ENCODE measurements around the gene C2orf15. TPM values are rescaled to one million over a fixed set of nuclear protein-coding genes. Genes with fewer than 3 reads are reported as not detected.
"Not testable (repeated sequence)": the region's sequence is repeated elsewhere in the genome, so short reads cannot be mapped to it uniquely, and the experiment has no call there.

The C2orf15 gene
- total and polyA plus RNA-seq, 2 of the 4 experiments (the other 2 are of a cell fraction) = under 0.01 TPM; not detected in 1

DNA sequence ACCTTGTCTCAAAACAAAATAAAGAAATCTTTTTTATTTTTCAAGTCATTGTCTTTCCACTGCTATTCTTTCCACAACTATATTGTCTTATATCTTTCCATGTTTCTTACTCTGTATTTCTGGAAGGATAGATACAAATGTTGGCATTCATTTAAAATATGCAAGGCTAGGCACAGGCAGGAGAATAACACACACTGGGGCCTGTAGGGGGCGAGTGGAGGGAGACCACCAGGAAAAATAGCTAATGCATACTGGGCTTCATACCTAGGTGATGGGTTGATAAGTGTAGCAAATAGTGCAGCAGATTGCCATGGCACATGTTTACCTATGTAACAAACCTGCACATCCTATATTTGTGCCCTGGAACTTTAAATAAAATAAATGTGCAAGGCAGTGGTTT, 49.0 kb downstream of the C2orf15 start:
- POLR2A ChIA-PET (ENCODE audit: unreplicated experiment) = no interaction called here
- no peaks in the 10 kb centered on the region for H4K20me1 ChIP-seq (ENCODE audit: insufficient read depth, low read length)

DNA sequence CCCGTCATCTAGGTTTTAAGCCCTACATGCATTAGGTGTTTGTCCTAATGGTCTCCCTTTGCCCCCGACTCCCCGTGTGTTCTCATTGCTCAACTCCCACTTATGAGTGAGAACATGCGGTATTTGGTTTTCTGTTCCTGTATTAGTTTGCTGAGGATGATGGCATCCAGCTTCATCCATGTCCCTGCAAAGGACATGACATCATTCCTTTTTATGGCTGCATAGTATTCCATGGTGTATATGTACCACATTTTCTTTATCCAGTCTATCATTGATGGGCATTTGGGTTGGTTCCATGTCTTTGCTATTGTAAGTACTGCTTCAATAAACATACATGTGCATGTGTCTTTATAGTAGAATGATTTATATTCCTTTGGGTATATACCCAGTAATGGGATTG, 50.9 kb downstream of the C2orf15 start:
- H4K5ac ChIP-seq (ENCODE audit: low read depth, low read length); H3K27ac ChIP-seq (ENCODE audit: insufficient read depth, low read length); H3K56ac ChIP-seq (ENCODE audit: extremely low read depth, insufficient read depth, low read length); H3K27me3 ChIP-seq (ENCODE audit: control insufficient read depth, insufficient read depth, low read length); H4K91ac ChIP-seq (ENCODE audit: insufficient read depth, low read depth, low read length); H2AFZ ChIP-seq (replicated peaks; ENCODE audit: low read length, poor library complexity); H2BK5ac ChIP-seq (ENCODE audit: low read depth, low read length, poor library complexity, severe bottlenecking); BruUV-seq (replicated peaks); H3K9me1 ChIP-seq (ENCODE audit: insufficient read depth, low read length); H2BK20ac ChIP-seq (ENCODE audit: low read depth, low read length); H3K9ac ChIP-seq (ENCODE audit: low read depth, low read length); POLR2A ChIA-PET (ENCODE audit: unreplicated experiment); H2BK15ac ChIP-seq (ENCODE audit: low read depth, low read length); H4K8ac ChIP-seq (ENCODE audit: low read depth in 2 of 2, low read length in 2 of 2); H3K4me1 ChIP-seq (ENCODE audit: control insufficient read depth, insufficient read depth, low read length); H2AK9ac ChIP-seq (replicated peaks; ENCODE audit: low read depth, low read length, poor library complexity); H3K9me3 ChIP-seq (ENCODE audit: control insufficient read depth, insufficient read depth, low read length); dilution Hi-C loops (cut with HindIII; ENCODE audit: low sequenced_read_pairs, unreplicated experiment); intact Hi-C loops (cut with micrococcal nuclease); H3K4ac ChIP-seq (ENCODE audit: low read depth, low read length); H2AK5ac ChIP-seq (ENCODE audit: low read depth, low read length); in situ Hi-C loops (cut with MboI; ENCODE audit: low sequenced_read_pairs); H3K4me2 ChIP-seq (ENCODE audit: low read depth, low read length); H4K20me1 ChIP-seq (ENCODE audit: insufficient read depth, low read length); H3K18ac ChIP-seq (ENCODE audit: low read depth, low read length); H3K14ac ChIP-seq (replicated peaks; ENCODE audit: low read depth, low read length); H3K23ac ChIP-seq (ENCODE audit: low read depth, low read length); ATAC-seq (ENCODE audit: low read depth); CTCF ChIA-PET; H3K4me3 ChIP-seq (ENCODE audit: insufficient read depth, low read depth, low read length); H2BK120ac ChIP-seq (ENCODE audit: low read depth, low read length); H3K79me1 ChIP-seq (ENCODE audit: low read depth in 1 of 2, low read length in 2 of 2); DNase-seq: not testable (repeated sequence)
- peaks cover 16% of the 10 kb centered on the region for H3K36me3 ChIP-seq (ENCODE audit: control insufficient read depth, insufficient read depth, low read length)
- WGBS, 2 experiments (ENCODE audit: extremely low coverage in 2 of 2, insufficient read length in 1 of 2) = no CpG with 5 or more reads among the region's 4 CpGs

More for the DNA sequence above, 49.0 kb downstream of the C2orf15 start:
- Histone ChIP-seq H3K14ac (replicated peaks; ENCODE audit: low read depth, low read length) (no peak overlapping the region), H4K8ac (ENCODE audit: low read depth in 2 of 2, low read length in 2 of 2) (no peak overlapping the region), H3K4ac (ENCODE audit: low read depth, low read length) (no peak overlapping the region), H4K5ac (ENCODE audit: low read depth, low read length) (no peak overlapping the region), H2AFZ (replicated peaks; ENCODE audit: low read length, poor library complexity) (no peak overlapping the region), H3K56ac (ENCODE audit: extremely low read depth, insufficient read depth, low read length) (no peak overlapping the region), H2BK20ac (ENCODE audit: low read depth, low read length) (no peak overlapping the region), H3K36me3 (ENCODE audit: control insufficient read depth, insufficient read depth, low read length) (peaks cover 14% of the 10 kb centered on the region), H3K9ac (ENCODE audit: low read depth, low read length) (no peak overlapping the region), H2AK9ac (replicated peaks; ENCODE audit: low read depth, low read length, poor library complexity) (no peak overlapping the region), H2BK5ac (ENCODE audit: low read depth, low read length, poor library complexity, severe bottlenecking) (no peak overlapping the region), H2BK15ac (ENCODE audit: low read depth, low read length) (no peak overlapping the region), H3K27me3 (ENCODE audit: control insufficient read depth, insufficient read depth, low read length) (no peaks in the 10 kb centered on the region), H4K91ac (ENCODE audit: insufficient read depth, low read depth, low read length) (no peak overlapping the region), H3K9me1 (ENCODE audit: insufficient read depth, low read length) (no peaks in the 10 kb centered on the region), H3K9me3 (ENCODE audit: control insufficient read depth, insufficient read depth, low read length) (no peaks in the 10 kb centered on the region), H3K79me1 (ENCODE audit: low read depth in 1 of 2, low read length in 2 of 2) (peaks cover 7 to 14% of the 10 kb centered on the region in 2 experiments; a peak in 3 of 4 replicates), H3K18ac (ENCODE audit: low read depth, low read length) (no peak overlapping the region), H3K4me1 (ENCODE audit: control insufficient read depth, insufficient read depth, low read length) (no peaks in the 10 kb centered on the region), H3K4me2 (ENCODE audit: low read depth, low read length) (no peak overlapping the region), H2BK120ac (ENCODE audit: low read depth, low read length) (no peak overlapping the region), H2AK5ac (ENCODE audit: low read depth, low read length) (no peak overlapping the region), H3K4me3 (ENCODE audit: insufficient read depth, low read depth, low read length) (no peak overlapping the region), H3K23ac (ENCODE audit: low read depth, low read length) (no peak overlapping the region), H3K27ac (ENCODE audit: insufficient read depth, low read length) (no peak overlapping the region)
- dilution Hi-C loops (cut with HindIII; ENCODE audit: low sequenced_read_pairs, unreplicated experiment) = no loop called here
- ATAC-seq (ENCODE audit: low read depth) (no peak), DNase-seq (no peak)
- no TSS peak for BruUV-seq (replicated peaks)
- CTCF ChIA-PET = no interaction called here
- TF ChIP-seq POLR2A (IDR thresholded peaks at IDR 0.05; ENCODE audit: low read depth, low read length) = no peak
- TF ChIP-seq RCOR1 (IDR thresholded peaks at IDR 0.05; ENCODE audit: insufficient replicate concordance, low read length) = no peak
- no peak for TF ChIP-seq CHD1 (IDR thresholded peaks at IDR 0.05; ENCODE audit: low read depth, low read length)
- TF ChIP-seq MXI1 (IDR thresholded peaks at IDR 0.05; ENCODE audit: borderline replicate concordance, low read depth, low read length) = no peak
- TF ChIP-seq, protein P1, sequence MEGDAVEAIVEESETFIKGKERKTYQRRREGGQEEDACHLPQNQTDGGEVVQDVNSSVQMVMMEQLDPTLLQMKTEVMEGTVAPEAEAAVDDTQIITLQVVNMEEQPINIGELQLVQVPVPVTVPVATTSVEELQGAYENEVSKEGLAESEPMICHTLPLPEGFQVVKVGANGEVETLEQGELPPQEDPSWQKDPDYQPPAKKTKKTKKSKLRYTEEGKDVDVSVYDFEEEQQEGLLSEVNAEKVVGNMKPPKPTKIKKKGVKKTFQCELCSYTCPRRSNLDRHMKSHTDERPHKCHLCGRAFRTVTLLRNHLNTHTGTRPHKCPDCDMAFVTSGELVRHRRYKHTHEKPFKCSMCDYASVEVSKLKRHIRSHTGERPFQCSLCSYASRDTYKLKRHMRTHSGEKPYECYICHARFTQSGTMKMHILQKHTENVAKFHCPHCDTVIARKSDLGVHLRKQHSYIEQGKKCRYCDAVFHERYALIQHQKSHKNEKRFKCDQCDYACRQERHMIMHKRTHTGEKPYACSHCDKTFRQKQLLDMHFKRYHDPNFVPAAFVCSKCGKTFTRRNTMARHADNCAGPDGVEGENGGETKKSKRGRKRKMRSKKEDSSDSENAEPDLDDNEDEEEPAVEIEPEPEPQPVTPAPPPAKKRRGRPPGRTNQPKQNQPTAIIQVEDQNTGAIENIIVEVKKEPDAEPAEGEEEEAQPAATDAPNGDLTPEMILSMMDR (conservative IDR thresholded peaks at IDR 0.05; ENCODE audit: low read depth, low read length) = no peak
- TF ChIP-seq FOS (IDR thresholded peaks at IDR 0.05; ENCODE audit: low read depth, low read length) = no peak
- WGBS, 2 experiments (ENCODE audit: extremely low coverage in 2 of 2, insufficient read length in 1 of 2) = no CpG with 5 or more reads among the region's 1 CpG
- intact Hi-C loops (cut with micrococcal nuclease) = no loop called here
- in situ Hi-C loops (cut with MboI; ENCODE audit: low sequenced_read_pairs) = no loop called here

All from IMR-90 (cell line).